GM19240 (cell line): ENCODE results near the gene DNAH14.
"Not testable (repeated sequence)": the region's sequence is repeated elsewhere in the genome, so short reads cannot be mapped to it uniquely, and the experiment has no call there.

ENCODE experiments used
- DNase-seq: peaks from one replicate; pipeline ENCODE4 v3.0.0; 2011; ENCODE audit warnings: low spot score; ENCODE audit not compliant: insufficient read length

Gene DNAH14

GRCh38 chr1:225147791-225148190, 218.3 kb downstream of the DNAH14 start:
- not testable (repeated sequence) for DNase-seq

DNA sequence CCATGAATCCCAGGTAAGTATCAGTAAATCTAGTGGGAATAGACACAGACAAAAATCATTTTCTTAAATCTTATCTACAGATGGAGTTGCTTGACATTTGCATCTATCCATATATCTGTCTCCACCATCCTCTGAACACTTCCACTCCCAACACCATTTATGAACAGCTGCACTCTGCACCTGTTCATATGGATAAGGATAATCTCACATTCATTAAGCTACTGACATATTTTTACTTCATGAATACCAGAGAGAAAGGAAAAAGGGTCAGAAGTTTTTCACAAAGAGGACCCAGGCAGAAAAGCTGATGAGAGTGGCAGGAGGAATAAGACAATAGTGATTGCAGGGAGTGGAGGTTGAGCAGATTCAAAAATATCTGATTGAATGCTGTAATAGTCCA, 222.6 kb downstream of the DNAH14 start:
- no peak for DNase-seq

- no peak for DNase-seq
These were observed 226.1 kb downstream of the DNAH14 start for GRCh38 chr1:225155555-225155954.

DNA sequence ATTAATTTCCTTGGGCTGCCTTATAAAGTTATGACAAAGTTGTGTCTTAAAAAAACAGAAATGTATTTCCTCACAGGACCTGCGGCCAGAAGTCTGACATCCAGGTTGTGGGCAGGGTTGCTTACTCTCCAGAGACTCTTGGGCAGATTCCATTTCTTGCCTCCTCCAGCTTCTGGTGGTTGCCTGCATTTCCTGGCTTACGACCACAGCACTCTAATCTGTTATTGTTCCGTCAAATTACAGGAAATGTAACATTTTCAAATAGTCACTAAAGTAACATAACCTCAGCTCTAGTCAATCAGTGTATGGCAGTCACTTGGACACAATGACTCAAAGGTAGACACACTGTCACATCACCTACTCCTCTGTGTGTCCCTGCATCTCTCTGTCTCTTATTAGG, 226.8 kb downstream of the DNAH14 start:
- DNase-seq = no peak

- DNase-seq = no peak
These were observed 228.8 kb downstream of the DNAH14 start for GRCh38 chr1:225158291-225158690.

DNA sequence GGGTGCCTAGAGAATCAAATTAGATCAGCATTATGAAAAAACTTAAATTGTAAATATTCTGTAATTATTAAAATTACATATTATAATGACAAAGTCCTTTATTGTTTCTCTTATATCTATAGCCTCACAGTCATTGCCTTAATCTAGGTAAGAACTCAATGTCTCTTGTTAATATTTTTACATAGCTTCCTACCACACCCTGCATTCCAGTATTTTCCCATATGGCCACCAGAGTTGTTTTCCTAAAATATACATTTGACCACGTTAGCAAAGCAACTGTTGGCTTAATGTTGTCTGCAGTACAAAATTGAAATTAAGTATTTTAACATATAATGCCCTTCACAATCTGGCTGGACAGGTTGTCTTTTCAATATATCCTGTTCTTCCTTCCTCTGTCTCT, 230.3 kb downstream of the DNAH14 start:
- no peak for DNase-seq

DNA sequence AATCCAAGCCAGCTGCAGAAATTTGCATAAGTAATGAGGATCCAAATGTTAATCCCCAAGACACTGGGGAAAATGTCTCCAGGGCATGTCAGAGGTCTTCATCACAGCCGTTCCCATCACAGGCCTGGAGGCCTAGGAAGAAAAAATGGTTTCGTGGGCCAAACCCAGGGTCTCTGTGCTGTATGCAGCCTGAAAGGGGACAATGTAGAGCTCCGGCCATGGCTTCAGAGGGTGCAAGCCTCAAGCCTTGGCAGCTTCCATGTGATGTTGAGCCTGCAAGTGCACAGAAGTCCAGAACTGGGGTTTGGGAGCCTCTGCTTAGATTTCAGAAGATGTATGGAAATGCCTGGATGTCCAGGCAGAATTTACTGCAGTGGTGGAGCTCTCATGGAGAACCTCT, 247.9 kb downstream of the DNAH14 start:
- not testable (repeated sequence) for DNase-seq

DNA sequence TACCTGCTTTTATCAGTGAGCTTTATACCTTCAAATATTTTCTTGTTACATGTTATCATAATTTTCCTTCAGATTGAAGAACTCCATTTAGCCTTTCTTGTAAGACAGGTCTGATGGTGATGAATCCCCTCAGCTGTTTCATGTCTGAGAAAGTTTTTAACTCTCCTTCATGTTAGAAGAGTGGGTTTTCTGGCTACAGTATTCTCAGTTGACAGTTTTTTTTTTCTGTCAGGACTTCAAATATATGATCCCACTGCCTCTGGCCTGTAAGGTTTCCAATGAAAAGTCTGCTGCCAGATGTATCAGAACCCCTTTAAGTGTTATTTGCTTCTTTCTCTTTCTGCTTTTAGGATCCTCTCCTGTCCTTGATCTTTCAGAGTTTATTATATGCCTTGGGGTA, 250.2 kb downstream of the DNAH14 start:
- DNase-seq = no peak

GRCh38 chr1:225182716-225183115, 253.2 kb downstream of the DNAH14 start:
- DNase-seq = no peak

- no peak for DNase-seq
These were observed 261.8 kb downstream of the DNAH14 start for GRCh38 chr1:225191199-225191753.

DNA sequence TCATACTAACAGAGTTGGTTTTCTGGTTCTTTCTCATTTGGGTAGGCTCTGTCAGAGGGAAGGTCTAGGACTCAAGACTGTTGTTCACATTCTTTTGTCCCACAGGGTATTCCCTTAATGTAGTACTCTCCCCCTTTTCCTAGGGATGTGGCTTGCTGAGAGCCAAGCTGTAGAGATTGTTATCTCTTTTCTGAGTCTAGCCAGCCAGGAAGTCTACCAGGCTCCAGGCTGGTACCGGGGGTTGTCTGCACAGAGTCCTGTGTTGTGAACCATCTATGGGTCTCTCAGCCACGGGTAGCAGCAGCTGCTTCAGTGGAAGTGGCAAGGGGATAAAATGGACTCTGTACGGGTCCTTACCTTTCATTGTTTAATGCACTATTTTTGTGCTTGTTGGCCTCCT, 272.0 kb downstream of the DNAH14 start:
- no peak for DNase-seq

- DNase-seq = no peak
These were observed 278.3 kb downstream of the DNAH14 start for GRCh38 chr1:225207791-225208190.

DNA sequence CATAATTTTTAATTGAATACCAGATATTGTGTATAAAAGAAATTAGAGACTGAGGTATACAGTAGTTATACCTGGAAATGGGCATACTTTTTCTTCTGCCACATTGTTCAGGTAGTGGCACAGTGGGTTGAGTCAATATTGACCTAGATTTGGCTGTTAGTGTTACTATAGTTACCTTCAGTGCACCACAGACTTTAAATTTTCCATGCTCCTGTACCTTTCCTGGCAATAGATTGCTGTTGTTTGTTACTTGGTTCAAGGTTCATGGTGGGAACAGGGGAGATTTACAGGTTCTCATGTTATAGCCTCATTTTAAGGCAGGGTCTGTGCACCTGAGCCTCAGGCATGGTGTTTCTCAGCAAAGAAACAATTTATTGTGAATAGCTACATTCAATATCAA, 279.7 kb downstream of the DNAH14 start:
- DNase-seq = no peak

GRCh38 chr1:225210180-225210579, 280.7 kb downstream of the DNAH14 start:
- DNase-seq = not testable (repeated sequence)

GRCh38 chr1:225211694-225212442, 282.4 kb downstream of the DNAH14 start:
- not testable (repeated sequence) for DNase-seq

DNA sequence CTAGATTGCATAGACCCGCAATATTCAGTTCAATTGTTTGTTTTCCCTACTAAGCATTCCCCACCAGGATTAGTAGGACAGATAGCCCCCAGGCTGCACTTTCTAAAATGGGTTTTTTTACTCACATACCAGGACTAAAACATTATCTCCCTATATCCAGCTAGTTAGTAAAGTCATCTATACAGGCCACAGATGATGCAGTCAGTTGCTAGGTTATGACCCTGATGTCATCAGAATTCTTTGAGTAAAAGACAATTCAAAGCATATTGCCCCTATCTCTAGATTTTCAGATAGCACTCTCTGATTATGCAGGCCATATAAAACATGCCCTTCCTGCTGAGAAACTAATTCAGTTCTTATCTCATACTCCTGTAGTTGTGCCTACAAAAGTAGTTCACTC, 294.8 kb downstream of the DNAH14 start:
- DNase-seq = no peak

GRCh38 chr1:225225681-225226080, 296.2 kb downstream of the DNAH14 start:
- no peak for DNase-seq

- DNase-seq = no peak
These were observed 299.4 kb downstream of the DNAH14 start for GRCh38 chr1:225228871-225229303.

DNA sequence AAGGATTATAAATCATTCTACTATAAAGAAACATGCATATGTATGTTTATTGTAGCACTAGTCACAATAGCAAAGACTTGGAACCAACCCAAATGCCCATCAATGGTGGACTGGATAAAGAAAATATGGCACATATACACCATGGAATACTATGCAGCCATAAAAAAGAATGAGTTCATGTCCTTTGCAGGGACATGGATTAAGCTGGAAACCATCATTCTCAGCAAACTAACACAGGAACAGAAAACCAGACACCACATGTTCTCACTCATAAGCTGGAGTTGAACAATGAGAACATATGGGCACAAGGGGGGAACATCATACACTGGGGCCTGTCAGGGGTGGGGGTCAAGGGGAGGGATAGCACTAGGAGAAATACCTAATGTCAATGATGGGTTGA, 300.0 kb downstream of the DNAH14 start:
- not testable (repeated sequence) for DNase-seq

- no peak for DNase-seq
These were observed 301.0 kb downstream of the DNAH14 start for GRCh38 chr1:225230483-225230882.

DNA sequence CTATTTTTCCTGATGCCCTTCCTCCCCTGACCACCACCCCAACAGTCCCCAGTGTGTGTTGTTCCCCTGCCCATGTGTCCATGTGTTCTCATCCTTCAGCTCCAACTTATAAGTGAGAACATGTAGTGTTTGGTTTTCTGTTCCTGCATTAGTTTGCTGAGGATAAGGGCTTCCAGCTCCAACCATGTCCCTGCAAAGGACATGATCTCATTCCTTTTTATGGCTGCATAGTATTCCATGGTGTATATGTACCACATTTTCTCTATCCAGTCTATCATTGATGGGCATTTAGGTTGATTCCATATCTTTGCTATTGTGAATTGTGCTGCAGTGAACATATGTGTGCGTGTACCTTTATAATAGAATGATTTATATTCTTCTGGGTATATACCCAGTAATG, 303.5 kb downstream of the DNAH14 start:
- DNase-seq = not testable (repeated sequence)

DNA sequence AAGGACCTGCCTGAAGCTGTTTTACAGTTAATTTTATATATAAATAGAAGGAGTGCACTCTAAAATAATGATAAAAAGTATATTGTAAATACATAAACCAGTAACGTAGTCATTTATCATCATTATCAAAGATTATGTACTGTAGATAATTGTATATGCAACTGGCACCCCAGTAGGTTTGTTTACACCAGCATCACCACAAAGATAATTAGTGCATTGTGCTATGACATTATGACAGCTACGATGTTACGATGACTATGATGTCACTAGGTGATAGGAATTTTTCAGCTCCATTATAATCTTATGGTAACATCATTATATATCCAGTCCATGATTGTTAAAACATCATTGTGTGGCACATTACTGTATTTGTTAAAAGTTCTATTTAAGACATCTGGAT, 313.1 kb downstream of the DNAH14 start:
- DNase-seq = no peak

GRCh38 chr1:225250432-225250831, 321.0 kb downstream of the DNAH14 start:
- DNase-seq = no peak
